Measurements from ENCODE around the gene AMPD3. TPM values are rescaled to one million over a fixed set of nuclear protein-coding genes. Genes with fewer than 3 reads are reported as not detected.

Gene AMPD3
- total and polyA plus RNA-seq, 2 donors (not counting 3 experiments of a cell fraction or from before 2014, with no cell fraction given), result 1.4 to 2.5 TPM

GRCh38 chr11:10441652-10442503 is 13.2 kb upstream of the AMPD3 start:
- FAIRE-seq (no peak), DNase-seq (ENCODE audit: low read depth, low spot score) (no peak)
- no peak overlapping the region for H3K9ac ChIP-seq (replicated peaks; ENCODE audit: extremely low read depth, insufficient read depth, low read length)
- H3K9me3 ChIP-seq (replicated peaks; ENCODE audit: control insufficient read depth, insufficient read depth, low read length), result no peaks in the 10 kb centered on the region
- H3K27me3 ChIP-seq (ENCODE audit: control insufficient read depth in 2 of 2, insufficient read depth in 2 of 2, low read length in 2 of 2), result no peaks in the 10 kb centered on the region
- H2AFZ ChIP-seq (ENCODE audit: low read depth, low read length), result no peak overlapping the region
- H3K9me1 ChIP-seq (replicated peaks; ENCODE audit: control insufficient read depth, extremely low read depth, insufficient read depth, low read length), result no peaks in the 10 kb centered on the region
- intact Hi-C loops (cut with micrococcal nuclease) (no loop called here), dilution Hi-C loops (cut with MboI; ENCODE audit: extremely low pct_ligation_motif_present, low sequenced_read_pairs) (no loop called here)
- no peak overlapping the region for H3K4me2 ChIP-seq (ENCODE audit: insufficient read depth, low read length)
- CTCF ChIA-PET, result interaction anchor here (1.1 to 2.0 kb wide), 5 partner anchors 12 to 36 kb away, joined by 3 to 6 read pairs (median 4); no protein-coding TSS in a partner anchor
- H3K4me1 ChIP-seq (ENCODE audit: control insufficient read depth, extremely low read depth, insufficient read depth, low read length), result no peaks in the 10 kb centered on the region
- H4K20me1 ChIP-seq (replicated peaks; ENCODE audit: control insufficient read depth, extremely low read depth, insufficient read depth, low read length), result no peaks in the 10 kb centered on the region
- no peak overlapping the region for H3K27ac ChIP-seq (ENCODE audit: insufficient read depth, low read depth, low read length)
- TF ChIP-seq EZH2 (IDR thresholded peaks at IDR 0.05; ENCODE audit: borderline replicate concordance, low read depth, low read length, severe bottlenecking), result no peak
- no peak for TF ChIP-seq FOS (IDR thresholded peaks at IDR 0.05; ENCODE audit: borderline replicate concordance, insufficient read depth, low read length)
- TF ChIP-seq GATA2 (IDR thresholded peaks at IDR 0.05; ENCODE audit: insufficient read depth, insufficient read length, low read depth, low read length), result no peak
- TF ChIP-seq MYC (IDR thresholded peaks at IDR 0.05; ENCODE audit: low read depth, low read length), result no peak
- TF ChIP-seq CTCF (IDR thresholded peaks at IDR 0.05; ENCODE audit: extremely low read depth in 1 of 2, insufficient read depth in 1 of 2, low read depth in 1 of 2, low read length in 2 of 2), result no peak
- TF ChIP-seq, protein P1, sequence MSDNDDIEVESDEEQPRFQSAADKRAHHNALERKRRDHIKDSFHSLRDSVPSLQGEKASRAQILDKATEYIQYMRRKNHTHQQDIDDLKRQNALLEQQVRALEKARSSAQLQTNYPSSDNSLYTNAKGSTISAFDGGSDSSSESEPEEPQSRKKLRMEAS (IDR thresholded peaks at IDR 0.05; ENCODE audit: insufficient read depth, insufficient read length), result no peak
- no peak for TF ChIP-seq POLR2AphosphoS5 (IDR thresholded peaks at IDR 0.05; ENCODE audit: insufficient read depth, low read depth, low read length)
- no peak for TF ChIP-seq POLR2A (IDR thresholded peaks at IDR 0.05; ENCODE audit: low read depth, low read length)
- no peak for TF ChIP-seq JUN (IDR thresholded peaks at IDR 0.05; ENCODE audit: borderline replicate concordance, insufficient read depth, insufficient read length, low read depth)
- no peaks in the 10 kb centered on the region for H3K36me3 ChIP-seq (ENCODE audit: control insufficient read depth in 2 of 2, extremely low read depth in 1 of 2, insufficient read depth in 2 of 2, low read length in 2 of 2)
- POLR2A ChIA-PET, result no interaction called here
- BruUV-seq (replicated peaks), result no TSS peak
- H3K79me2 ChIP-seq (ENCODE audit: control insufficient read depth, insufficient read depth, low read length), result no peaks in the 10 kb centered on the region
- no peak overlapping the region for H3K4me3 ChIP-seq (replicated peaks in 1 of 3; ENCODE audit: insufficient read depth in 1 of 3, low read depth in 1 of 3, low read length in 3 of 3)

Measured in endothelial cell of umbilical vein (primary cell).